NOMO-1 treated with dmso at 0.1 percent for 144 hours (cell line): ENCODE measurements around the gene MYO1D.
"Not testable (repeated sequence)": the region's sequence is repeated elsewhere in the genome, so short reads cannot be mapped to it uniquely, and the experiment has no call there.

Experiments used
- DNase-seq: peaks from one replicate; lab custom pipeline; 2025; ENCODE audit not compliant: unreplicated experiment; lab: John Stamatoyannopoulos, UW

MYO1D gene

DNA sequence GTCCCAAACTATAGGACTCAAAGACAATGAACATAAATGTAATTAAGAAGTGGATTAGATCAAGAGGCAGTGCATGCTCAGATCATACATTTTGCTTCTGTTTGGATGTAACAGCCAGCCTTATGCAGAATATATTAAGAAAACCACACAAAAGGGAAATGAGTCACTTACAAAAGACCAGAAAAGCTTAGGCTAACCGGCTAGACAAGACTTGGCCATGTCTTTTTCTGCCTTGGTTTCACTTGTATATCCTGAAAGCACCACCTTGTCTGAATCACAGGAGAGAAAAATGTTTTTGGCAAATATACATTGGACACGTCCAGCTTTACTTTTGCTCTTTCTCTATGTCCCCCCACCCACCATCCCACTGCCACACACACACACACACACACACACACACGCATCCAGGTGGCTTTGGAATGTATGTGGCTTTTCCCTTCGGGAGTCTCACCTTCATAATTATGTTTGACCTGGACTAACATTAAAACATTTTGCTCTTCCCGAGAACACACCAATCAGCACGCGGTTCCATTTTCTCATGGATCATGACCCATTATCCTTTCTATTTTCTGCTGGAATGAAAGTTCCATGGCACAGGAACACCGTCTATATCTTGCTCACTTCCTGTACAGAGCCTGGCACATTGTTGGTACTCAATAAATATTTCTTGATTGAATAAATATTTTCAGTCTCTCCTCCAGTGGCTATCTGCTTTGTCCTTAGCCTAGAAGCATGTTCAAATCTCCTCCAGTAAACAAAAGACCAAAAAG, 325.6 kb downstream of the MYO1D start:
- peak; percentile 61 for DNase-seq

DNA sequence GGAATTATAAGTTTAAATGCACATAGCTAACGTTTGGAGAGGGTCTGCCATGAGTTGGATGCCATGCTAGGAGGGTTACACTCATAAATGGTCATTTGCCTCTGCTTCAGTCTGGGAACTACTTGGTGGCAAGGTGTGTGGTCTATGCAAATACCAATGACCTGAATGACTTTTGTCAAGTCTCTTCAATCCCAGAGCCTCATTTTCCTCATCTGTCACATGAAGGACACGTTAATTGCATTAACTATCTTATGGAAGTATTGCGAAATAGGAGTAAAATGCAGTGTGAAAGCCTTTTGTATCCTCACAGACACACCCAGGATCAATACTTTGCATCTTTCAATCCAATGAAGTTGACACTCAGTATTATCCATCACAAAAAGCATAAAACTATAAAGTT, 327.4 kb downstream of the MYO1D start:
- DNase-seq, result no peak

DNA sequence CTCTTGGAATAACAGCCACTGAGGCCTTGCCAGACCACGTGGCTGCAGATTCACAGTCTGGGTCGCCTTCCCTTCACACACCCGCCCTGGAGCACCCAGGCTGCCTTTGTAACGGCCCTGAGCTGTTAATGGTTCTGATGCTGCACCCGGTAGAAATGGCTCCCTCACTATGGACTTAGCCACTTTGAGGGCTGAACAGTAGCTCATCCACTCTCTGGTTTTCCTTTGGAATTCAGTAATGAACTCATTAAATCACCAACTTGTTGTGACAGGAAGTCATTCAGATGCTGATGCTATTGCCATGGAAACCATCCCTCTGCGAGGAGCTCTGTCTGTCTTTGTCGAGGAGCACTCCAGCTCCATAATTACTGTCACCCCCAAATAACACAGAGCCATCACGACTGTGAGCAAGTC, 330.9 kb downstream of the MYO1D start:
- DNase-seq, result no peak

DNA sequence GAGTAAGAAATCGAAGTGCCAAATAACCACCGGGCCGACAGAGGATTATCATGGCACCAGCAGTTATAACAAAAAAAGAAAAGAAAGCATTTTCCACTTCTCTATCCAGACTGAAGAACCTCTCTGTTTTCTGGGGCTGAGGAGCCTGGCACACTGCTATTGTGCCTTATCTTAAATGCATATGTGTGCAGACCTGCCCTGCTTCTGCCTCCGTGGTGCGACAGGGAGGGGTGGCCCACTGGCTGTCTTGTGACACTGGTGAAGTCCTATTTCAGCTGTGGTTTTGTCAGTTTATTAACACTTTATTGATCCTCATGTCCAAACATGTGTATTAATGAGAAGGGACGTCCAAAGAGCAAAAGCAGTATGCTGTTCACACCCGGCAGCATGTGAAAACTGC, 334.7 kb downstream of the MYO1D start:
- no peak for DNase-seq

DNA sequence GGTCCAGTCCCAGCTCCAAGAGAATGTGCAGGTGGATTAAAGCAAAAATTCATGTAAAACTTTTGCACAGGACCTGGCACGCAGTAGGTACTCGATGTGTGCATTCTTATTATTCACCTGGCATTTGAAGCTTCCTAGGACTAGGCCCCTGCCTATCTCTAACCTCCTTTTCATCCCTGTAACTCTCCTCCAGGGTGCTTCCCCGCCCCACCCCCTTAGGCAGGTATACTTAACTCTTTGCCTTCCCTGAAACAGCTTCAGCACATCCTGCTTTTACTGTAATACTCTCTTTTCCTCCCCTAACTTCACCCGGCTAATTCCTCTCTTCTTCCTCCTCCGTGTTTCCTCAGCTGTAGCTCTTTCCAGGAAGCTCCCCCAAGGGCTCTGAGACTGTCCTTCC, 335.3 kb downstream of the MYO1D start:
- DNase-seq, result no peak

DNA sequence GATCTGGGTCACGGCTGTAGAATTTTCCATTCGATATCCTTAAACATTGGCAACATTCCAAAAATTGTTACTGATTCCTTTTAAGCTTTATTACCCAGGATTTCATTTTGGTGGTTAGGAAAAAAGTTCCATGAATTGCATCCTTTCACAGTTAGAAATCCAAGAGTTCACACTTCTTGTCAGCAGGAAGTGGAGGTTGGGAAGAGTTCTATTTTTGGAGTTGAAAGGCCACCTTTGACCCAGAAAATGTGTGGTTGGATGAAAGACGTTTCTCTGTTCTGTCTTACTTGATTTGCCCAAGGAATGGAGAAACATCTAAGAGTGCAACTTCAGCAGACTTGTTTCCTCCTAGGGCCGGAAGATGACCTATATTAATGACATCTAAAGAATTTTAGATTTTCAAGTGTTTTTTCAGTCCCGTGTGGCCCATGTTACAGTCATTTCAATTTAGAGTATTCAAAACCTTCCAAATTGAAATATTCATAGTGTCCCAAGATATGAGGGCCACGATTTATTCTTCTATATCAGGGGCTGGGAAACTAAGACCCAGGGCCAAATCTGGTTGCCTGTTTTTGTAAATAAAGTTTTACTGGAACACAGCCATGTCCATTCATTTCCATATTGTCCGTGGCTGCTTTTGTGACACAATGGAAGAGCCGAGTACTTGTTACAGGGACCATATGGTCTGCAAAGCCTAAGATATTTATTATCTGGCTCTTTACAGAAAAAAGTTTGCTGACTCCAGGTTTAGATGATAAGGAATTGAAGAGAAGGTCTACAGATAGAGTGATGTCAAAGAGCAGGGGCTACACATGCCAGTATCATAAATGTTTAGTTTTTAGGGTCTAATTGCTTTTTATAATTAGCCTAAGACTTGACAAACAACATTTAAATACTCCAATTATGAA, 339.9 kb downstream of the MYO1D start:
- DNase-seq, result no peak

DNA sequence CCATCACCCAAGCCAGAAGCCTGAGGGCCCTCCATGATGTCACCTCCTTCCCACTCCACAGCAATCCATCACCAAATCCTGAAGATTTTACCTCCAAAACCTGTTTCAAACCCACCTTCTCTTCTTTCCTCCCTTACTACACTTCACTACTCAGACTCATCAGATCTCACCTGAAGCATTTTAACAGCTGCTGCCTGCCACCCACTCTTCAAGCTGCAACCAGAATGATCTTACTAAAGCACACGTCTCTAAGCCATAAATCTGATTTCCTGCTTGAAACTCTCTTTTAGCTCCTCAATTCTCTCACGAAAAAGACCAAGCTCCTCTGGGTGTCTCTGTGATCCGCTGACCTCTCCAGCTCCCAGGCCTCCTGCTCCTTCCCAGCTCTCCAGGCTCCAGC, 343.6 kb downstream of the MYO1D start:
- no peak for DNase-seq

DNA sequence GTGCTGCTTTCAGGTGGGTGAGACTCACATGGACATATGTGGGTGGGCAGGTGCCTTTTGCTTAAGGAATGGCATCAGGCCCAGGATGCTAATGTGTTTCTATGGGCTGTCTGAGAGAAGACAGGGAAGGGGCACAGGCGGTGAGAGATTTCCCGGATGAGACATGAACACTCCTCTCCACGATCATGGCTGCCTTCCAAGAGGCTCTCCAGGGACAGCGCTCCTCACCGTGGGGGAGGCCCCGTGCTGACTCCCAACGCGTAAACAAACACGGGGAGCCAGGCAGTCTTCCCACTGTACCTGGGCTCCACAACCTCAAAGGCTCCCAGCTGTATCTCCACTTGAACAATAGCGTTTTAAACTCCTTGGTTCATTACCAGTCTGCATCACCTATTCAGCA, 347.3 kb downstream of the MYO1D start:
- DNase-seq, result no peak

DNA sequence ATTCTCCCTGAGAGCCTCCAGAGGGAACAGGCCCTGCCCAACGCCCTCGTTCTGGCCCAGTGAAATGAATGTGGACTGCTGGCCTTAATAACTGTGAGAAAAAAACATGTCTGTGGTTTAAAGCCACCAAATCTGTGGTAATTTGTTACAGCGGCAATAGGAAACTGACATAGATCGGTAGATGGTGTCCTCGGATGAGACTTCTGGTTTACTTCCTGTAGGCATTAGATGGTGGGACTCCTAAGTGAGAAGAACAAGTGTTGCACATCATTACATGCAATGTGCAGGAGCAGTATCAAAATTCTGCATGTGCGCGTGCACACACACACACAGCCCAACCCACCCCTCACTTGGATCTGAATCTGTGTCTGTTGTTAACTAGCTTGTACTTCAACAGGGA, 348.1 kb downstream of the MYO1D start:
- DNase-seq, result no peak

DNA sequence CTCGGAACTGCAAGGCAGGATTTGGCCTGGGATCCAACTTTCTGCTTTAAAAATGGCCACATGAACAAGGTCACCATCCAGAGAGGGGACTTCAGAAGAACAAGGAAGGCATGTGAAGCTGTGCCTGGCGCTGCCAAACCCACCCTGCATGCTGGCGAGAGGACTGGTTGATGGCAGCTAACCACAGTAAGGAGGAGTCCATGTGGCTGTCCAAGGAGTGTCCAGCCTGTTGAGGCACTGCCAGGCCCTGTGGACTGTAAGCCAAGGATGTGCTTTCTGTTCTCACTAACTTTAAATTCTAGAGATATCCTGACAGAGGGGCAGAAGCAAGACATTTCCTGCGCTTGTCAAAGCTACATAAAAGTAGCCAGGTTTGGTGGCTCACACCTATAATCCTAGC, 349.8 kb downstream of the MYO1D start:
- no peak for DNase-seq

DNA sequence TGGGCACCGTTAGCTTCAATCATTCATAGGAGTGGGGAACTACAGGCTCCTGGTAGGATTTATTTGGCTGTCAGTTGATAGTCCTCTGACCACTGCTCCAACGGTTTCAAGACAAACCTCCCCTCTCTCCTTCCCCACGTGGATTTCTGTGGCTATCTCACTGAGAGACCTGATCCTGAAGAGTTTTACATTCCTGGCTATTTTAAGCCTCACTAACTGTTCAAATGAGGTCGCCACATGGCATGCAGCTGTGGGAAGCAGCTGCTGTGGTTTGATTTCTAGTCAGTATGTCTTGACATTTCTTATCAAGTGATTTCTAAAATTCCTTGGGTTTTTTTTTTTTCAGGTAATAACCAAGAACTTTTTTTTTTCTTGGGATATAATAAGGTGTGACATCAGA, 351.8 kb downstream of the MYO1D start:
- DNase-seq, result no peak

DNA sequence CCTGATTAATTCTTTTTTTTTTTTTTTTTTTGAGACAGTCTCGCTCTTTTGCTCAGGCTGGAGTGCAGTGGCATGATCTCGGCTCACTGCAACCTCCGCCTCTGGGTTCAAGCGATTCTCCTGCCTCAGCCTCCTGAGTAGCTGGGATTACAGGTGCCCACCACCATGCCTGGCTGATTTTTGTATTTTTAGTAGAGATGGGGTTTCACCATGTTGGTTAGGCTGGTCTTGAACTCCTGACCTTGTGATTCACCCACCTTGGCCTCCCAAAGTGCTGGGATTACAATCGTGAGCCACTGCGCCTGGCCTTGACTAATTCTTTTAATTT, 352.4 kb downstream of the MYO1D start:
- not testable (repeated sequence) for DNase-seq

DNA sequence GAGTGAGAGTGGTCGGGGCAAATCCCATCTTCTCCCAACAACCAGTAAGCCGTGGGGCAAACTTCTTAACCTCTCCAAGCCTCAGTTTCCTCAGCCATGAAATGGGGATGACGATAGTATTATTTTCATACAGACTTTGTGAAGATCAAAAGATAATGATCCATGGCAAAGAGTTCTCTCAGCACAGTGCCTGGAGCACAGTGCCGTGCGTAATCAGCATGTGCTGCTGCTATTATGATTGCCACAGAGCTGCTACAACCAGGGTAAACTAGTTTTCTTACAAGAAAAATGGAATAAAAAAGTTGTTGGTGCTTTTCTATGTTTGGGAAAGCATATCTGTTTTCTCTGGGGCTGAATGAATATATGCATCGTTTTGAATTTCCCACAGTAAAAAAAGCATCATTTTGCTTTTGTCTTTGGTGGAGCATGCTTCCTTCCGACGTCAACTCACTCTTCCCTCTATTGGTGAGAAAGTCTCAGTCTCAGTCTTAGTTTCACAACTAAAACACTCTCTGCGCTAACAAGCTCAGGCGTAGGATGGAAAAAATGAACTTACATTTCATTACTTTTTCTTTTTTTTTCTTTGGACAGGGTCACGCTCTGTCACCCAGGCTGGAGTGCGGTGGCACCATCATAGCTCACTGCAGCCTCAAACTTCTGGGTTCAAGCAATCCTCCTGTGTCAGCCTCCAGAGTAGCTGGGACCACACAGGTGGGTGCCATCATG, 352.9 kb downstream of the MYO1D start:
- DNase-seq, result no peak

DNA sequence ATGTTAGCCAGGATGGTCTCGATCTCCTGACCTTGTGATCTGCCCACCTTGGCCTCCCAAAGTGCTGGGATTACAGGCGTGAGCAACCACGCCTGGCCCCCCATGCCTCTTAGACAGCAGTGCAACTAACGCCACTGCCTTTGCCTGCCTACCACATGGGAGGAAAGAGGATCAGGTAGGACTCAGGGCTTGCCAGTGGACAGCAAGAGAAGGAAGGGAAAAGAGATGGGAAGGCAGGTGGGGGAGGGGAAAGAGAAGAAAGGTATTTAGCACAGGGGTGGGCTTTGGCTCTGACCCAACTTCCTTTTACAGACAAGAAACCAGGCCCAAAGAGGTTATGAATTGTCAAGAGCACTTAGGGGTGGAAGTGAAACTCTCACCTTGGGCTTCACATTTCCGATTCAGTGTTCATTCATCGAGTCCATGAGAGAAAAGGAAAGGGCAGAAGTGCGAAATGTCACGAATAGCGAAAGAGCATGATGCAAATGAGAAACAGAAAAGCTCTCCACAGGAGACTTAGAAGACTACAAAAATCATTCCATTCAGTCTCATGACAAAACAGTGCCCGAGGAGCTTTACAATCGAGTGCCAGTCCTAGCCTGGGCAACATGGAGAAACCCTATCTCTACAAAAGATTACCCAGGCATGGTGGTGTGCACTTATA, 353.8 kb downstream of the MYO1D start:
- DNase-seq, result no peak

DNA sequence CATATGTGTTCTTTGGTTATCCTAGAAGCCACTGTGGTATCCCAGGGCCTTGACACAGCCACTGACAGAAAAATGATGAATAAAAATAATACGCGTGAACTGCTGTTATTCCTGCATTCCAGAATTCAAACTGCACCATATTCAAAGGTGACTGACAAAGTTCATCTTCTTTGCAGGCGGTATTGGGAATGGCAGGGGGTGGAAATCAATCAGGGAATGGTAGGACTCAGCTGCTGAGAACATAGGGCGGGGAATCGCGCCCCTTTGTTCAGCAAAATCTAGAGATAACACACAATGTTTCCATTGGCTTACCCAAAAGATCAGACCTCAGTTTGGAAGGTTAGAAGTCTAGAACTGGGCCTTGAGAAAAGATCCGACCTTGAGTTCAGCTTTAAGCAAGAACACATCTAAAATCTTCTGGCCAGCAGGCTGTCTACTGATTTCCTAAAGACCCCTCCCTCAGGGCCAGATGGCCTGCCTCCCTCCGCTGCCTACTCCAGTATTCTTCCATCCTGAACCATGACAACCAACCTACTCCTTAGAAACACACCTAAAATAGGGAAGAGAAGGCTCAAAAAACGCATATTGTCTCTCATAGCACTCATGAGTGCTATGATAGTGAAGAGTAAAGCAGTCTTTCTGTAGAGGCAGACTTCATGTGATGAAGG, 356.1 kb downstream of the MYO1D start:
- DNase-seq, result no peak

DNA sequence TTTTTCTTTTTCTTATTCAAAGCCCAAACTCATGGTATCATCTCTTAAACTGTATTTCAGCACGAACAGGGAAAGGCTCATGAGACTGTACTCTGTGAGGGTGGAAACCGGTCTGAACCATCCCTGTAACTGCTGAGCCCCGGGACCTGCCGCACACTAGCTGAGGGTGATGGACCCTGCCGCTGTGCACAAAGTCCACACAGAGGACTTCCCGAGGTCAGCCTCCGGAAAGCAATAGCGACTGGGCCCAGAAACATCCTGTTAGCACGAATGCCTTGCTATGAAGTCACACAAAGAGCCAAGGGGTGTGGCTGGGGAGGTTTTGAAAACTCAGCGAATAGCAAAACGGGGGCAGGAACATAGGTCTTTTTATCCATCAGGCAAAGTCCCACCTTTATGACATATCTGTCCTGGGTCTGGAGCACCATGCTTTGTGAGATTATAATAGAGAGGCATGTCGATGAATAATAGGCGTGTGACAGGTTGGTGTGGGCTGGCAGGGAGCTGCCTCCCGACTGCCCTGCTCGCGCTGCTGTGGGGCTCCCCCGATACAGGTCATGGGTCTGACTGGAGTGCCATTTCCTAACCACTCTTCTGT, 356.7 kb downstream of the MYO1D start:
- DNase-seq, result no peak

DNA sequence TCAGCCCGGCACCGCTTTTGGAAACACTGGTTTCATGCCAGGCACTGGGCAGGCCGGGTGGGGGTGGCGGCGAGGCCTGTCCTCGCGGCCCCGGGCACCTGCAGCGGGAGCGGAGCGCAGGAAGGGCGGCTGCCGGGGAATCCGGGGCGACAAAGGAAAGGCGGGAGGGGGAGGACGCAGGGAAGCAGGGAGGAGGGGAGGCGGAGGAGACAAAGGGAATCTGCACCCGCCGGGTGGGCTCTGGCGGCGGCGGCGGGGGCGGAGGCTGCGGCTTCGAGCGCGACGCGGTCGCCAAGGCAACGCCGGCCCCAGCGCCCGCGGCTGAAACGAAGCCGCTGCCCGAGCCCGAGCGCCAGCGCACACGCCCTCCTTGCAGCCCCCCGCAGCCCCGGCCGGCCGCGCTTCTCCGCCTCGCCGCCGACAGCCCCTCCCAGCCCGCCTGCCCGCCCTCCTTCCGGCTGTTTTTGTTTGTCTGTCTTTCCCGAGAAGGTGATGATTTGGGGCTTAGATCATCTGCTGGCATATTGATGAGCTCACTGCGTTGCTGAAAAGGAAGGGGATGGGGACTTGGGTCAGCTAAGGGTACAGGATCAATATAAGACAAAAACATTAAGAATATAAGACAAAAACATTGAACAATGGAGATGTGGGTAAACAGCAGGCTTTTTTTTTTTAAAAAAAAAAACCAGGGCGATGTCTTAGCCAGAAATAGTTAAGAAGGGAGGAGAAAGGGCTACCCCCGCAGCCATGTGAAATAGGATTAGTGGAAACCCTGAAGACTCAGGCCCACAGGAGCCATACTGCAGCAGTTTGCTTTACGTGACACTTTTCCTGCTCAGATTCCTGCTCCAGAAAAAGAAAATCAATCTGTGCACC, 357.5 kb downstream of the MYO1D start:
- DNase-seq, result no peak

DNA sequence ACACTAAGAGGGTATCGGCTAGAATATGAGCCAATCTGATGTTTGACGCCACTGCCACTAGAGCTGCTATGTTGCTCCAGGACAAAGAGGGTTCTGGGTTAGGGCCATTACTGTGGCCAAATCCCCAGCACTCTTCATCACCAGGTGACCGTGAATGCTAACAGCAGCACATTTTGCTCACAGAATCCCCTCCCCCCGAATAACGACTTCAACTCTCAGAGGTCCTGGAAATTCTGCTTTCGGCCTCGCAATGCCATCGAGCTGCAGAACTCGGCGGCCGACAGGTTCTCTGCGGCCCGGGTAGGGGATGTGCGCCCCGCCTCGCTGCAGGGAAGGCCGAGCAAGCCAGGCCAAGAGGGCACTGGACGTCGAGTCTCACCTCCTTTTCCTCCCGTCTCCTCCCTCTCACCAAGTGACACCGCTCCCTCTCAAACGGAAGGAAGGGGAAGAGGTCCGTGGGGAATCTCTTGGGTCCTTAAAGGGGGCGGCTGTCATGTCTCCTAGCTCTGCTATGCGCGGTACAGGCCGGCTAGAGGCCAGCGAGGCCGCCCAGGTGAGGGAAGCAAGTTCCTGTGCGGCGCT, 358.2 kb downstream of the MYO1D start:
- no peak for DNase-seq

DNA sequence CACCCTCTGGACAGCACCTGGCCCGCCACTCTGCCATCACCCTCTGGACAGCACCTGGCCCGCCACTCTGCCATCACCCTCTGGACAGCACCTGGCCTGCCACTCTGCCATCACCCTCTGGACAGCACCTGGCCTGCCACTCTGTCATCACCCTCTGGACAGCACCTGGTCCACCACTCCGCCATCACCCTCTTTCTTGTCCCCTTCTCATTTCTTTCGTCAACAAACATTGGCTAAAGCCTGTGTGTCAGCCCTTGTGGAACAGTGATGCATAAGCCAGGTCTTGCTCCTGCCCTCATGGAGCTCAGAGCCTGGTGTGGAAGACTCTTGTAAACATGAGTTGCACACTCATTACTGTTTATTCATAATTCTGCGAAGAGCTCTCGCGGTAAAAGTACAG, 358.9 kb downstream of the MYO1D start:
- no peak for DNase-seq
